Measurements from ENCODE around the gene TERC.
A peak's percentile ranks its signal among the peaks of the same experiment; 100 is the strongest.

DNA sequence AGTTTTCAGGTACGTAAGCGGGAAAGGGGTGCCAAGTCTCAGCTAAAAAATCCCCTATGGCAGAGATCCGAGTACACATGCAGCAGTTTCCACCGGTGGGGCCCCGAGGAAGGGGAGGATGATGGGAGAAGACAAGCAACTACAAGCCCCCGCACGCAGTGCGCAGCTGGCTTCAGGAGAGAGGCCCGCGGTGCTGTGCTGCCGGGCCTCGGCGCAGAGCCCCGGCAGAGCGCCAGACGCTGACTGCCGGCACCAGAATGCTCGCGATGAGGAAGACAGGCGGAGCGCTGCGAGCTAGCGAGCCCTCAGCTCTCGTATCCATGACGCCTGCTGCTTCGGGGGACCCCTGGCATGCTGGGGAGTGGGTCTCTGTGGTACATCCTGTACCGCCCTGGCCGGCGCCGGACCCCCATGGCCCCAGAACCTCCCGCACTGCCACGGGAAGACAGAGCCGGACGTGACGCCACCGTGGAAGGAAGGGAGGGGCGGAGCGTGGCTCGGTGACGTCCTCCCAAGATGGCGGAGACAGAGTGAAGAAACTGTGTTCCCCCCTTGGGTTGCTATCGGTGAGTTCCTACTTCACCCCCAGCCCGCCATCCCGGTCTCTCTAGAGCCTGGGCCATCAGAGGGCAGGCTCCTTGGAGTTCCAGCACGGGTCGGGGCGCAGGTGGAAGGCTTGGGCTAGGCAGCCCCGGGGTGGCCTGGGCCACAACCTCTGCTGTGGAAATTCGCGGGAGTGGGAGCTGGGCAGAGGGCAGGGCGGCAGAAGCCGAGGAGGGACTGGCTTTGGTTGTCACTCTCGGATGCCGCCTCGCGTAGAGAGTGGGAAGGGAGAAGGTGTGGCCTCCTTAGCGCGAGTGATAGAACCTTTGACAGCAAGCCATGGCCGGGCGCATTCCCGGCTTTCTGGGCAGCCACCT is 8.3 kb upstream of the TERC start, which contains the start of gene MYNN:
- TF ChIP-seq, protein P1, sequence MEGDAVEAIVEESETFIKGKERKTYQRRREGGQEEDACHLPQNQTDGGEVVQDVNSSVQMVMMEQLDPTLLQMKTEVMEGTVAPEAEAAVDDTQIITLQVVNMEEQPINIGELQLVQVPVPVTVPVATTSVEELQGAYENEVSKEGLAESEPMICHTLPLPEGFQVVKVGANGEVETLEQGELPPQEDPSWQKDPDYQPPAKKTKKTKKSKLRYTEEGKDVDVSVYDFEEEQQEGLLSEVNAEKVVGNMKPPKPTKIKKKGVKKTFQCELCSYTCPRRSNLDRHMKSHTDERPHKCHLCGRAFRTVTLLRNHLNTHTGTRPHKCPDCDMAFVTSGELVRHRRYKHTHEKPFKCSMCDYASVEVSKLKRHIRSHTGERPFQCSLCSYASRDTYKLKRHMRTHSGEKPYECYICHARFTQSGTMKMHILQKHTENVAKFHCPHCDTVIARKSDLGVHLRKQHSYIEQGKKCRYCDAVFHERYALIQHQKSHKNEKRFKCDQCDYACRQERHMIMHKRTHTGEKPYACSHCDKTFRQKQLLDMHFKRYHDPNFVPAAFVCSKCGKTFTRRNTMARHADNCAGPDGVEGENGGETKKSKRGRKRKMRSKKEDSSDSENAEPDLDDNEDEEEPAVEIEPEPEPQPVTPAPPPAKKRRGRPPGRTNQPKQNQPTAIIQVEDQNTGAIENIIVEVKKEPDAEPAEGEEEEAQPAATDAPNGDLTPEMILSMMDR (IDR thresholded peaks at IDR 0.05; ENCODE audit: insufficient read depth, low read length): no peak
- TF ChIP-seq SPI1 (IDR thresholded peaks at IDR 0.05; ENCODE audit: borderline replicate concordance, low read depth): peak; percentile 58; the same call in 1 of the 2 replicates
- TF ChIP-seq GABPA (IDR thresholded peaks at IDR 0.05; ENCODE audit: low read depth): peak; percentile 68
